K562 treated with DMSO at 1 percent for 4 hours (cell line): ENCODE measurements around the gene RBM44. TPM values are rescaled to one million over a fixed set of nuclear protein-coding genes. Genes with fewer than 3 reads are reported as not detected.

Experiments used
- total RNA-seq: library from RNA; unstranded; fragments of 300-600 nt; gene quantifications from 2 replicates; pipeline ENCODE4 v1.2.3, GENCODE V29; 2022; ENCODE audit not compliant: insufficient read depth

RBM44 gene
- 0.30 TPM in 1 of 2 replicates, not detected in the other for total RNA-seq

GRCh38 chr2:237798236-237799059 is at the start of gene RBM44:
RBM44 (plus strand) TSS chr2:237798779; CDS start chr2:237813610, 14,831 bp downstream.

GRCh38 chr2:237859533-237860272 is 61.1 kb downstream of the RBM44 start, which contains the start of gene RAMP1:
RAMP1 (plus strand) TSS chr2:237859623; CDS start chr2:237859676, 53 bp downstream.

Other genes with a start within 250 kb of the RBM44 start
- not detected in 2 replicates for gene PRLH, start 232.2 kb upstream of the RBM44 start, total RNA-seq
- not detected in 2 replicates for gene RAB17, start 208.0 kb upstream of the RBM44 start, total RNA-seq
- gene LRRFIP1, start 171.2 kb upstream of the RBM44 start, total RNA-seq, result 14.3 and 17.7 TPM in 2 replicates
- not detected in 2 replicates for gene RAMP1, start 60.8 kb downstream of the RBM44 start, total RNA-seq
- 36.6 and 49.5 TPM in 2 replicates for gene UBE2F, start 168.2 kb downstream of the RBM44 start, total RNA-seq